Kidney epithelial cell (primary cell): Measurements from ENCODE around the gene PTS. TPM values are rescaled to one million over a fixed set of nuclear protein-coding genes. Genes with fewer than 3 reads are reported as not detected.

Experiments used
- DNase-seq: peaks from one replicate; pipeline ENCODE4 v3.0.0-alpha.2; 2010; ENCODE audit warnings: low read depth
- H3K27me3 ChIP-seq: 2 replicates; pipeline ENCODE4 v1.6.0; 2011; ENCODE audit warnings: low read length; ENCODE audit not compliant: control insufficient read depth, insufficient read depth
- H3K36me3 ChIP-seq: 2 replicates; pipeline ENCODE4 v1.5.1; 2011; ENCODE audit warnings: low read length; ENCODE audit not compliant: control insufficient read depth, insufficient read depth
- H3K4me3 ChIP-seq: 2 replicates; pipeline ENCODE4 v1.5.1; 2011; ENCODE audit warnings: low read depth, mild to moderate bottlenecking, control low read depth, low read length
- CTCF ChIP-seq: IDR thresholded peaks from 2 replicates; pipeline ENCODE4 v1.5.1; 2011; ENCODE audit warnings: mild to moderate bottlenecking, moderate library complexity, low read length, control low read depth, inconsistent platforms; ENCODE audit not compliant: insufficient read depth, poor library complexity, severe bottlenecking
- total RNA-seq: library from RNA; depleted of rRNA; stranded (reverse); fragments of >200 nt; gene quantifications from 2 replicates; pipeline ENCODE4 v1.2.3, GENCODE V29; 2015

The PTS gene
- total RNA-seq, 1 donor from 2014 or later, result 24.1 TPM

DNA sequence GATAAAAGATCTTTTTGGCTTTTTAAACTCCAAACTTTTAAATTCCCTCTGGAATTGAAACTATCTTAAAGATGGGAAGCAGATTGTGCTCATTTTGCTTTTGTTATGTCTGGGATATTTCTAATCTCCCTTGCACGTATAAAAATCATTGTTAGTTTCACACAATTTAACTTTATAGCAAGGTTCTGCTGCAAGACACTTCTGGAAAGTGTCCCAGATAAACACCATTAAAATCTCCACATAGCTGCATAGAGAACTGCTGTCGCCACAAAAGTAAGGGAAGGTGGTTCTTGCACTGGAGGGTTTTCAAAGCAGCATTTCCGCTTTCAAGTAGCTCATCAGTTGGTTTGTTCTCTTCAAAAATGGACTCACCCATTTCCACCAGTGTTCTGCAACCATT is 11.8 kb downstream of the PTS start:
- H3K4me3 ChIP-seq, result no peak overlapping the region
- no peak for DNase-seq
- H3K36me3 ChIP-seq, result no peaks in the 10 kb centered on the region
- H3K27me3 ChIP-seq, result no peaks in the 10 kb centered on the region
- no peak for TF ChIP-seq CTCF

DNA sequence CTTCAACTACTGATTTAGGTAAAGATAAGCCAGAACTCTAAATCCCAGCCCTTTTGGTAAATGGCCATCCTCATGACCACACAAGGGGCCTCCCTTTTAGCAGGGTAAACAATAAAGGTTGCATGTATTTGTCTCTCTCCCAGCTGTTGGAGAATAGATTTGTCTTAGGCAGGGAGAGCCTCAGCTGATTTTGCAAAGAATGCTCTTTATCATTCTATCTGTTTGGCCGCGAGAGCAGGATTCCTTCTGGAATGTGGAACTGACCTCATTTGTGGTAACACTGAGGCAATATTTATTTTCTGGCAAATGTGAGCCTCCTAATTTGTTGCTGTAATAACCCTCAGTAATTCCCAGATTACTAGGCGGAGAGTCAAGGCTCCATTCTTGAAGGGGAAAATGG is 15.3 kb downstream of the PTS start:
- TF ChIP-seq CTCF, result no peak
- H3K36me3 ChIP-seq, result no peaks in the 10 kb centered on the region
- no peak overlapping the region for H3K4me3 ChIP-seq
- DNase-seq, result no peak
- no peaks in the 10 kb centered on the region for H3K27me3 ChIP-seq

DNA sequence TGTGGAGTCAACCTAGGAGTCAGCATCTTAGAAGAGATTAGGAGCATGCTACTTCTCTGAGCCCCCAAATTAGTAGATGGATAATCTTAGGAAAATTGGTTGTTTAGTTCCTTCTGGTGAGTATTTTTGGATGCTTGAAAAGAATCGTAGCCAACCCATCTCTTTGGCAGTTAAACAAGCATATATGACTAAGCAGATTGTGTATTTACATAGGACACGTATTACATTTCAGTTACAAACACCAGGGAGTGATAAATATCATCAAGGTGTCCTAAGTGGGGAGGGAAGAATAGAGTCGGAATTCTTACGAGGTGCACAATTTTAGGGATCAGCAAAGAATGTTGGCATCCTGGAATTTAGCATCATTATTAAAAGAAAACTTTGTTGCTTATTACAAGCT is 21.0 kb downstream of the PTS start:
- Histone ChIP-seq H3K36me3 (no peaks in the 10 kb centered on the region), H3K4me3 (no peak overlapping the region), H3K27me3 (no peaks in the 10 kb centered on the region)
- DNase-seq, result no peak
- TF ChIP-seq CTCF, result no peak

DNA sequence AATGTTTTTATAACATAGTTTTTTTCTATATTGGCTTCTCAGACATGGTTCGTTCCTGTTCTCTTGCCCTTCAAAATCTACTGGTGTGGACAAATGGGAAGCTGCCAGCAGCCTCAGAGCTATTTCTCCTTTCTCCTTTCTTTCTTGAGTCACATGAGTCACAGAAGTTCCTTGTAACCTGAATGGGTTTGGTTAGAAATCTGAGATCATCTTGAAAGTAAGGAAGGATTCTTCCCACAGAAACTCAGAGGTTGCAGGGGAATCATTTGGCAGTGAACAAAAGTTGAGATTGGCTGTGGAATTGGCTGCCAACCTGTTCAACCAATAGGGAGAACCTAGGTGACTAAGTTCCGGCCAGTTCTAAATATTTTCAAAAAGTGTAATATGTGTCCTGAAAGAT is 22.0 kb downstream of the PTS start:
- TF ChIP-seq CTCF, result no peak
- no peaks in the 10 kb centered on the region for H3K27me3 ChIP-seq
- no peak overlapping the region for H3K4me3 ChIP-seq
- no peak for DNase-seq
- H3K36me3 ChIP-seq, result no peaks in the 10 kb centered on the region

DNA sequence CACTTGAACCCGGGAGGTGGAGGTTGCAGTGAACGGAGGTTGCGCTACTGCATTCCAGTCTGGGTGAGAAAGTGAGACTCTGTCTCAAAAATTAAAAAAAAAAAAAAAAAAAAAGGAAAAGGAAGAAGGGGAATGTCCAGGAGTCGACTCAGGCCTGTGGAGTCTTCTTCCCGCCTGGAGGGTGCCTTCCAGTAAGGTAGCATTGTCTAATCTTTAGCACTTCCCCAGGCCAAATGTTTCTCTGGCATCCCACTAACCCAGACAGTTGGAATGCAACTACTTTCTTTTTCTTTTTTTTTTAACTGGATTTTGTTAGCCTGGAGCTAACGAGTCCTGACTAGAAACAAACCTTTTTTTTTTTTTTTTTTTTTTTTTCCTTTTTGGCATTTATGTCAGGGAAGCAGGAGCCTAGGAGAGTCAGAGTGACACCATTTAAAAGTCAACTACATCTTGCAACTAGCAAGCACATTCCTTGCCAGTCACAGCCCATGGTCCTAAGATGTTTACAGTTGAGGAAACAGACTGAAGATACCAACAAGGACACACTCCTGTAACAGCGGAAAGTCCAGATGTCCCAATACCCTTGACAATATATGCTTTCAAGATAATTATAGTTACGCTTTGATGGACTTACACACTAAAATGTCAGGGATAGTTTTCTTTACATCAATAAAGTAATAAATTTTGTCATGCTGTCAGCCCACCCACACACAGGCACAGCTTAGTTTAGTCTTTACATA is 23.8 kb downstream of the PTS start:
- no peak for TF ChIP-seq CTCF
- DNase-seq, result no peak
- H3K36me3 ChIP-seq, result no peaks in the 10 kb centered on the region
- H3K27me3 ChIP-seq, result no peaks in the 10 kb centered on the region
- H3K4me3 ChIP-seq, result no peak overlapping the region
